Thyroid gland (tissue), 4 donors: ENCODE results near the gene KRTAP19-4. TPM values are rescaled to one million over a fixed set of nuclear protein-coding genes. Genes with fewer than 3 reads are reported as not detected.
A peak's percentile ranks its signal among the peaks of the same experiment; 100 is the strongest.
"Not testable (repeated sequence)": the region's sequence is repeated elsewhere in the genome, so short reads cannot be mapped to it uniquely, and the experiment has no call there.

ENCODE experiments used
- DNase-seq, 2 donors: peaks; one replicate each; pipeline ENCODE4 v3.0.0-alpha.2; 2019
- H3K27ac ChIP-seq, 3 donors: fragments of 200-600 bp; sonication (generic); 1 replicate in 2 of 3; 2 replicates in 1 of 3; pipeline ENCODE4 v1.5.1; 2016 to 2019; ENCODE audit warnings: mild to moderate bottlenecking in 1 of 3, moderate library complexity in 1 of 3
- H3K27me3 ChIP-seq: fragments of 200-600 bp; sonication (generic); one replicate; pipeline ENCODE4 v1.5.1; 2019
- H3K36me3 ChIP-seq, 2 donors: fragments of 200-600 bp; sonication (generic); one replicate each; pipeline ENCODE4 v1.5.1; 2016 to 2019
- H3K4me1 ChIP-seq, 2 donors: fragments of 200-600 bp; sonication (generic); one replicate each; pipeline ENCODE4 v1.5.1; 2017 to 2019
- H3K4me3 ChIP-seq, 3 donors: fragments of 200-600 bp; sonication (generic); replicated peaks in 1 of 3; 1 replicate in 2 of 3; 2 replicates in 1 of 3; pipeline ENCODE4 v1.5.1; 2016; ENCODE audit warnings: mild to moderate bottlenecking in 1 of 3
- H3K9me3 ChIP-seq: fragments of 200-600 bp; sonication (generic); one replicate; pipeline ENCODE4 v1.5.1; 2017
- CTCF ChIP-seq, 6 experiments: fragments of 200-600 bp in 3 of 6; fragments of 450-650 bp in 3 of 6; sonication (generic) in 3 of 6; IDR thresholded peaks; one replicate each; pipeline ENCODE4 v1.5.1; 2016 to 2019; ENCODE audit warnings: antibody characterized with exemption in 6 of 6, mild to moderate bottlenecking in 2 of 6, inconsistent platforms in 1 of 6, moderate library complexity in 1 of 6
- POLR2A ChIP-seq, 2 donors: fragments of 450-650 bp; IDR thresholded peaks; one replicate each; pipeline ENCODE4 v1.6.1; 2017; ENCODE audit warnings: antibody characterized with exemption in 2 of 2, mild to moderate bottlenecking in 2 of 2, moderate library complexity in 1 of 2
- WGBS, 2 donors: methylation state at CpG; one replicate each; pipeline ENCODE4 v1.1.5; 2017; 5-methylcytosine and 5-hydroxymethylcytosine counted together
- intact Hi-C: fragments of 100-400 bp; cut with DNase I; formaldehyde crosslinking; loops from one replicate; pipeline ENCODE4 v1.15.1; 2023
- total RNA-seq, 4 donors: library from RNA; depleted of rRNA; stranded (reverse); fragments of >200 nt; gene quantifications; one replicate each; pipeline ENCODE4 v1.2.3, GENCODE V29; 2016

Gene KRTAP19-4
- total RNA-seq = not detected

- H3K27ac ChIP-seq = no peak within 1 kb of the TSS
- H3K36me3 ChIP-seq = no peaks in the 10 kb centered on the region
- H3K9me3 ChIP-seq = no peaks in the 10 kb centered on the region
- H3K27me3 ChIP-seq = no peaks in the 10 kb centered on the region
- no peak for DNase-seq
- intact Hi-C loops = no loop called here
- no peak within 1 kb of the TSS for H3K4me3 ChIP-seq
- no peaks in the 10 kb centered on the region for H3K4me1 ChIP-seq
- 74 to 75% methylated on average over 4 of the region's 4 CpGs for WGBS, 2 donors
- TF ChIP-seq POLR2A (IDR thresholded peaks at IDR 0.05) (no peak), CTCF (IDR thresholded peaks at IDR 0.05) (no peak)
Measured at GRCh38 chr21:30497065-30497464, at the start of gene KRTAP19-4. KRTAP19-4 (minus strand) TSS chr21:30497165; CDS start chr21:30497110, 55 bp downstream.

- Histone ChIP-seq H3K9me3 (no peaks in the 10 kb centered on the region), H3K36me3 (no peaks in the 10 kb centered on the region), H3K4me3 (no peak within 1 kb of the TSS), H3K4me1 (no peaks in the 10 kb centered on the region), H3K27me3 (no peaks in the 10 kb centered on the region), H3K27ac (no peak within 1 kb of the TSS)
- DNase-seq = no peak
- WGBS, 2 donors = 88 to 95% methylated on average over 1 of the region's 1 CpG
- intact Hi-C loops = no loop called here
- no peak for TF ChIP-seq POLR2A (IDR thresholded peaks at IDR 0.05)
- no peak for TF ChIP-seq CTCF (IDR thresholded peaks at IDR 0.05)
Measured at GRCh38 chr21:30541764-30542163, 44.8 kb upstream of the KRTAP19-4 start, which contains the start of gene KRTAP19-6. KRTAP19-6 (minus strand) TSS chr21:30541864; CDS start chr21:30541833, 31 bp downstream.

GRCh38 chr21:30518876-30519275, 21.9 kb upstream of the KRTAP19-4 start:
- H3K36me3 ChIP-seq = no peaks in the 10 kb centered on the region
- no peak overlapping the region for H3K4me3 ChIP-seq
- peak; percentile 86 to 87 for DNase-seq
- H3K27me3 ChIP-seq = no peaks in the 10 kb centered on the region
- intact Hi-C loops = no loop called here
- no peaks in the 10 kb centered on the region for H3K9me3 ChIP-seq
- no peak for TF ChIP-seq POLR2A (IDR thresholded peaks at IDR 0.05)
- no peak for TF ChIP-seq CTCF (IDR thresholded peaks at IDR 0.05)
- WGBS, 2 donors = 28 to 34% methylated on average over 1 of the region's 1 CpG
- peak overlapping the region; percentile 28 to 56 (median 48) for H3K27ac ChIP-seq
- H3K4me1 ChIP-seq = peaks cover 18 to 22% of the 10 kb centered on the region in 2 donors

GRCh38 chr21:30515681-30516080, 18.7 kb upstream of the KRTAP19-4 start:
- Histone ChIP-seq H3K9me3 (no peaks in the 10 kb centered on the region), H3K36me3 (no peaks in the 10 kb centered on the region), H3K27ac (peak overlapping the region; percentile 35 to 63 (median 43)), H3K4me3 (no peak overlapping the region), H3K4me1 (peaks cover 18 to 22% of the 10 kb centered on the region in 2 donors), H3K27me3 (no peaks in the 10 kb centered on the region)
- no peak for TF ChIP-seq POLR2A (IDR thresholded peaks at IDR 0.05)
- no peak for TF ChIP-seq CTCF (IDR thresholded peaks at IDR 0.05)
- intact Hi-C loops = no loop called here
- 33 to 40% methylated on average over 1 of the region's 1 CpG for WGBS, 2 donors
- DNase-seq = peak; percentile 68 to 73

- intact Hi-C loops, H3K27me3 ChIP-seq, H3K4me1 ChIP-seq, H3K4me3 ChIP-seq, H3K9me3 ChIP-seq, H3K36me3 ChIP-seq, H3K27ac ChIP-seq: not testable (repeated sequence)
- peak; percentile 18 to 20 for DNase-seq
- TF ChIP-seq CTCF (IDR thresholded peaks at IDR 0.05) = peak in 5 of 6 experiments; percentile 18 to 59 (median 50)
- 28 to 35% methylated on average over 4 of the region's 4 CpGs for whole genome bisulfite sequencing, 2 donors
Measured at GRCh38 chr21:30505621-30506205, 8.7 kb upstream of the KRTAP19-4 start.
